ENCODE data around the gene GLYATL1.

The GLYATL1 gene

DNA sequence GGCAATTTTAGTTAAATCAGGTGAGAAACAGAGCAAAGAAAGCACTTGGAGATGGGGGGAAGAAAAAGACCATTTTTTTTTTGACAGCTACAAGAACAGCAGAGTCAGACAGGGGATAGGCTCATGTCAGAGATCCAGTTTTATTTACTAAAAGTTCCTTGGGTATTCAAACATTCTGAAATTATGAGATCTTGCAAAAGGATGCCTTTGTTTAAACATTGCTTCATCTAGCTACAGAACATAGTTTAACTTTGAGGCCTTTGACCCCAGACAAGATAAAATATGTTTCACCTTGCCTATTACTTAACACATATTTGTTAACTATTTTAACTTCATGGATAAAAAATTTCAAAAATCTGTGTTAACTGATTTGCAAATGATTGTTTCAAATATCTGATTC, 6.4 kb downstream of the GLYATL1 start:
- no peak for DNase-seq
- Histone ChIP-seq H3K4me1 (ENCODE audit: low read length) (no peaks in the 10 kb centered on the region), H3K9me3 (replicated peaks; ENCODE audit: insufficient read depth, low read length) (no peaks in the 10 kb centered on the region), H3K4me2 (ENCODE audit: low read depth, low read length) (no peak overlapping the region), H3K4me3 (ENCODE audit: low read length) (no peak overlapping the region), H2AFZ (ENCODE audit: low read length) (no peak overlapping the region), H3K9ac (ENCODE audit: low read length) (no peak overlapping the region), H3K27ac (ENCODE audit: low read length) (no peak overlapping the region), H3K36me3 (replicated peaks; ENCODE audit: insufficient read depth, low read length) (no peaks in the 10 kb centered on the region), H3K9me2 (replicated peaks; ENCODE audit: insufficient read depth, low read length) (no peaks in the 10 kb centered on the region), H4K20me1 (ENCODE audit: insufficient read depth, low read length) (no peaks in the 10 kb centered on the region), H3K79me2 (ENCODE audit: low read length) (no peaks in the 10 kb centered on the region), H3F3A (ENCODE audit: insufficient read depth, low read length) (no peaks in the 10 kb centered on the region), H3K27me3 (replicated peaks; ENCODE audit: insufficient read depth, low read length) (no peaks in the 10 kb centered on the region)
- TF ChIP-seq, protein P1, sequence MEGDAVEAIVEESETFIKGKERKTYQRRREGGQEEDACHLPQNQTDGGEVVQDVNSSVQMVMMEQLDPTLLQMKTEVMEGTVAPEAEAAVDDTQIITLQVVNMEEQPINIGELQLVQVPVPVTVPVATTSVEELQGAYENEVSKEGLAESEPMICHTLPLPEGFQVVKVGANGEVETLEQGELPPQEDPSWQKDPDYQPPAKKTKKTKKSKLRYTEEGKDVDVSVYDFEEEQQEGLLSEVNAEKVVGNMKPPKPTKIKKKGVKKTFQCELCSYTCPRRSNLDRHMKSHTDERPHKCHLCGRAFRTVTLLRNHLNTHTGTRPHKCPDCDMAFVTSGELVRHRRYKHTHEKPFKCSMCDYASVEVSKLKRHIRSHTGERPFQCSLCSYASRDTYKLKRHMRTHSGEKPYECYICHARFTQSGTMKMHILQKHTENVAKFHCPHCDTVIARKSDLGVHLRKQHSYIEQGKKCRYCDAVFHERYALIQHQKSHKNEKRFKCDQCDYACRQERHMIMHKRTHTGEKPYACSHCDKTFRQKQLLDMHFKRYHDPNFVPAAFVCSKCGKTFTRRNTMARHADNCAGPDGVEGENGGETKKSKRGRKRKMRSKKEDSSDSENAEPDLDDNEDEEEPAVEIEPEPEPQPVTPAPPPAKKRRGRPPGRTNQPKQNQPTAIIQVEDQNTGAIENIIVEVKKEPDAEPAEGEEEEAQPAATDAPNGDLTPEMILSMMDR (IDR thresholded peaks at IDR 0.05; ENCODE audit: low read length), result no peak
- no peak for TF ChIP-seq EZH2phosphoT487 (IDR thresholded peaks at IDR 0.05; ENCODE audit: low read length)
- no peak for TF ChIP-seq EZH2 (optimal IDR thresholded peaks at IDR 0.05; ENCODE audit: low read depth, low read length)

DNA sequence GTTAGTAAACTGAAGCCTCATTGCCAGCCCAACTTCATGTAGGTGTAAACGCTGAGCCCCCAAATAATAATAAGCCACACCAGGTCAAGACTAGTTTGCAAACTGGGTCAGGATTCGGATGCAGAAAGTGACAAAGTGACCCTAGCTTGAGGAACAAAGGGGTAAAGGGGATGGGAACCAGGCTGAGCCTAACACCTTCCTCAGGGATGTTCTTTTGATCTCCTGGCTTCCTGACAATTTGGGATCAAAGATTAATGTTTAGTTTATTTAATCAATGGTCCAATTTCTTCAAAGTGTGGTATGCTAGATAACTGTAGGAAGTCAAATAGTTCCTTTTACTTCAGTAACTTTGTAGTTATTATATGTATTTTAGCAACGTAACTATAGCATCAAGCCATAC, 9.9 kb downstream of the GLYATL1 start:
- no peak overlapping the region for H3K4me2 ChIP-seq (ENCODE audit: low read depth, low read length)
- no peaks in the 10 kb centered on the region for H4K20me1 ChIP-seq (ENCODE audit: insufficient read depth, low read length)
- H2AFZ ChIP-seq (ENCODE audit: low read length), result no peak overlapping the region
- H3K36me3 ChIP-seq (replicated peaks; ENCODE audit: insufficient read depth, low read length), result no peaks in the 10 kb centered on the region
- H3K9me3 ChIP-seq (replicated peaks; ENCODE audit: insufficient read depth, low read length), result no peaks in the 10 kb centered on the region
- no peaks in the 10 kb centered on the region for H3K9me2 ChIP-seq (replicated peaks; ENCODE audit: insufficient read depth, low read length)
- H3K27me3 ChIP-seq (replicated peaks; ENCODE audit: insufficient read depth, low read length), result no peaks in the 10 kb centered on the region
- no peak overlapping the region for H3K27ac ChIP-seq (ENCODE audit: low read length)
- H3K9ac ChIP-seq (ENCODE audit: low read length), result no peak overlapping the region
- H3K4me3 ChIP-seq (ENCODE audit: low read length), result no peak overlapping the region
- no peaks in the 10 kb centered on the region for H3K4me1 ChIP-seq (ENCODE audit: low read length)
- H3F3A ChIP-seq (ENCODE audit: insufficient read depth, low read length), result no peaks in the 10 kb centered on the region
- no peaks in the 10 kb centered on the region for H3K79me2 ChIP-seq (ENCODE audit: low read length)
- DNase-seq, result no peak
- TF ChIP-seq EZH2phosphoT487 (IDR thresholded peaks at IDR 0.05; ENCODE audit: low read length), result no peak
- TF ChIP-seq EZH2 (optimal IDR thresholded peaks at IDR 0.05; ENCODE audit: low read depth, low read length), result no peak
- TF ChIP-seq, protein P1 (IDR thresholded peaks at IDR 0.05; ENCODE audit: low read length), result no peak

DNA sequence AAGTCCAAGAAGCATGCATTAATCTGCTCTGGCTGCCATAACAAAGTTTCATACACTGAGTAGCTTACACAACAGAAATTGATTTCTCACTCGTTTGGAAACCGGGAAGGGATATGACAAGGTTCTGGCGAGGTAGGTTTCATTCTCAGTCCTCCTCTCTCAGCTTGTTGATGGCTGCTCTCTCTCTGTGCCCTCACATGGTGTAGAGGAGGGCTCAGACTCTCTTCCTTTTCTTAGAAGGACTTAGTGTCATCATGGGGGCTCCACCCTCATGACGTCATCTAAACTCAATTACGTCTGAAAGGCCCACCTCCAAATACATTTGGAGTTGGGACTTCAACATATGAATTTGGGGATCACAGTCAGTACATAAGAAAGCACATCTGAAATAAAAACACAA, 18.6 kb downstream of the GLYATL1 start:
- no peaks in the 10 kb centered on the region for H3K27me3 ChIP-seq (replicated peaks; ENCODE audit: insufficient read depth, low read length)
- H2AFZ ChIP-seq (ENCODE audit: low read length), result peak overlapping the region; percentile 15
- peaks cover 4% of the 10 kb centered on the region; the same call in 1 of the 2 replicates for H3F3A ChIP-seq (ENCODE audit: insufficient read depth, low read length)
- no peaks in the 10 kb centered on the region for H4K20me1 ChIP-seq (ENCODE audit: insufficient read depth, low read length)
- H3K79me2 ChIP-seq (ENCODE audit: low read length), result no peaks in the 10 kb centered on the region
- H3K4me3 ChIP-seq (ENCODE audit: low read length), result peak overlapping the region; percentile 22
- peak overlapping the region; percentile 51; the same call in 1 of the 2 replicates for H3K27ac ChIP-seq (ENCODE audit: low read length)
- H3K4me2 ChIP-seq (ENCODE audit: low read depth, low read length), result peak overlapping the region; percentile 36
- no peaks in the 10 kb centered on the region for H3K9me3 ChIP-seq (replicated peaks; ENCODE audit: insufficient read depth, low read length)
- peak overlapping the region; percentile 16; the same call in 1 of the 2 replicates for H3K9ac ChIP-seq (ENCODE audit: low read length)
- H3K36me3 ChIP-seq (replicated peaks; ENCODE audit: insufficient read depth, low read length), result no peaks in the 10 kb centered on the region
- H3K9me2 ChIP-seq (replicated peaks; ENCODE audit: insufficient read depth, low read length), result no peaks in the 10 kb centered on the region
- TF ChIP-seq EZH2 (optimal IDR thresholded peaks at IDR 0.05; ENCODE audit: low read depth, low read length), result no peak
- DNase-seq, result peak; percentile 63
- H3K4me1 ChIP-seq (ENCODE audit: low read length), result peaks cover 6% of the 10 kb centered on the region

DNA sequence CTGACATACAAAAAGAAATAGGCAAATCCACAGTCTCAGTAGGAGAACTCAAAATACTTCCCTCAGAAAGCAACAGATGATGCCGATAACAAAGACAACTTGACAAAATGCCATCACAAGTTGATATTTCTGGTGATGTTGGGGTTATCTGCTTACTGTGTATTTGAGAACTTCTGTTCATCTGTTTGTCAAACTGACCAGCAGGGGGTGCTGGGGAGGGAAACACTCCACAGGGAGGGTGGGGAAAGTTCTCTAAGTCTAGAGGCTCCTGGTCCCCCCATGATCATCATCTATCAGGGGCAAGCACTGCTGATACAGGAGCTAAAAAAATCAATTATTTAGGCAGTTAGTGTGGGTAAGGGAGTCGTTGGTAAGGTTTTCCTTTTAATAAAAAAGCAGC, 19.2 kb downstream of the GLYATL1 start:
- Histone ChIP-seq H3K9me3 (replicated peaks; ENCODE audit: insufficient read depth, low read length) (no peaks in the 10 kb centered on the region), H4K20me1 (ENCODE audit: insufficient read depth, low read length) (no peaks in the 10 kb centered on the region), H3K27me3 (replicated peaks; ENCODE audit: insufficient read depth, low read length) (no peaks in the 10 kb centered on the region), H2AFZ (ENCODE audit: low read length) (peak overlapping the region; percentile 15), H3K4me1 (ENCODE audit: low read length) (peaks cover 6% of the 10 kb centered on the region), H3K9ac (ENCODE audit: low read length) (peak overlapping the region; percentile 16; the same call in 1 of the 2 replicates), H3K36me3 (replicated peaks; ENCODE audit: insufficient read depth, low read length) (no peaks in the 10 kb centered on the region), H3K27ac (ENCODE audit: low read length) (peak overlapping the region; percentile 51; the same call in 1 of the 2 replicates), H3K9me2 (replicated peaks; ENCODE audit: insufficient read depth, low read length) (no peaks in the 10 kb centered on the region), H3F3A (ENCODE audit: insufficient read depth, low read length) (peaks cover 4% of the 10 kb centered on the region; the same call in 1 of the 2 replicates), H3K4me2 (ENCODE audit: low read depth, low read length) (peak overlapping the region; percentile 36), H3K4me3 (ENCODE audit: low read length) (peak overlapping the region; percentile 22; the same call in 1 of the 2 replicates), H3K79me2 (ENCODE audit: low read length) (no peaks in the 10 kb centered on the region)
- TF ChIP-seq, protein P1 (IDR thresholded peaks at IDR 0.05; ENCODE audit: low read length), result peak; percentile 74
- TF ChIP-seq EZH2phosphoT487 (IDR thresholded peaks at IDR 0.05; ENCODE audit: low read length), result no peak
- DNase-seq, result peak; percentile 61

All from MM.1S (cell line).